Tracheal epithelial cell (primary cell): Measurements from ENCODE around the gene ASB3. TPM values are rescaled to one million over a fixed set of nuclear protein-coding genes. Genes with fewer than 3 reads are reported as not detected.

ENCODE experiments used
- total RNA-seq: library from RNA; depleted of rRNA; stranded (reverse); fragments of >200 nt; gene quantifications from 2 replicates; pipeline ENCODE4 v1.2.1, GENCODE V29; 2014

ASB3 gene
- 13.0 and 15.6 TPM in 2 replicates for total RNA-seq

GRCh38 chr2:53786705-53787613, at the start of gene ASB3, which contains the start of gene ERLEC1:
TSS of gene ASB3 (minus strand) at chr2:53786953. CDS start at chr2:53765572, 21,381 bp downstream.
TSS of gene ERLEC1 (plus strand) at chr2:53787044. CDS start at chr2:53787211, 167 bp downstream.

GRCh38 chr2:53767405-53768241, 19.1 kb downstream of the ASB3 start, which contains the start of gene CHAC2:
TSS of gene CHAC2 (plus strand) at chr2:53767804. CDS start at chr2:53767887, 83 bp downstream.

Other genes starting within 250 kb of the ASB3 start
- 3.2 and 5.1 TPM in 2 replicates for gene CHAC2, start 19.1 kb downstream of the ASB3 start, total RNA-seq
- gene ERLEC1, start 91 bp upstream of the ASB3 start, total RNA-seq: 125 and 131 TPM in 2 replicates
- 0.96 and 1.1 TPM in 2 replicates for gene GPR75, start 73.0 kb upstream of the ASB3 start, total RNA-seq
- 33.5 and 36.9 TPM in 2 replicates for gene PSME4, start 184.0 kb upstream of the ASB3 start, total RNA-seq